Measurements from ENCODE around the gene KIAA0586. TPM values are rescaled to one million over a fixed set of nuclear protein-coding genes. Genes with fewer than 3 reads are reported as not detected.
A peak's percentile ranks its signal among the peaks of the same experiment; 100 is the strongest.

KIAA0586 gene
- polyA plus RNA-seq, 2 of the 4 experiments (the other 2 are of a cell fraction), result 10.6 to 22.2 TPM

DNA sequence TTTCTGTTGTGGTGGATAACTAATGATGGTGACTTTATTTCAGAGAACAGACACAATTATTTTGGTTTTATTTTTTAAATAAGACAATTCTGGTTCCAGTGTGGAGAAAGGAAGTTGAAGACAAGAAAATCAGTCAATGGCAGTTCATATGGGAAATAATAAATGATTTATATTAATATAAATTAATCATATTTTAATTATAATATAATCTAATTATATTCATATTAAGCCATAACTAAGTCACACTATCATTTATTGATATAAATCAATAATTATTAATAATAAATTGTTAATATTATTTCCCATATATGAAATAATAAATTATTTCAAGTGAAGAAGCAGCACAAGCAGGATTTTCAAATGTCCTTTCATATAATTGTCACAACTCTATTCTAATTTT, 29.0 kb upstream of the KIAA0586 start:
- H3K4me2 ChIP-seq, result no peak overlapping the region
- no peak overlapping the region for H3K27ac ChIP-seq
- ATAC-seq (no peak), DNase-seq (ENCODE audit: low read depth in 1 of 2, low spot score in 1 of 2) (no peak), FAIRE-seq (no peak)
- POLR2A ChIA-PET, result no interaction called here
- CTCF ChIA-PET, result interaction anchor here (0.9 to 4.1 kb wide), 3 partner anchors 7 to 18 kb away, joined by 3 to 25 read pairs (median 4); no protein-coding TSS in a partner anchor
- peaks cover 20% of the 10 kb centered on the region for H3K4me1 ChIP-seq
- H3K9me3 ChIP-seq, result no peaks in the 10 kb centered on the region
- TF ChIP-seq NFE2L2 (conservative IDR thresholded peaks at IDR 0.05; ENCODE audit: low read length), result no peak
- TF ChIP-seq SMC3 (IDR thresholded peaks at IDR 0.05), result no peak
- no peak for TF ChIP-seq FOSL2 (IDR thresholded peaks at IDR 0.05)
- no peak for TF ChIP-seq FOSL2 (CRISPR knock-in tag; IDR thresholded peaks at IDR 0.05)
- no peak for TF ChIP-seq CBX2 (IDR thresholded peaks at IDR 0.05; ENCODE audit: borderline replicate concordance, low read depth)
- no peak for TF ChIP-seq PHF8 (IDR thresholded peaks at IDR 0.05; ENCODE audit: borderline replicate concordance, low read depth)
- TF ChIP-seq CEBPB (IDR thresholded peaks at IDR 0.05), result no peak
- no peak for TF ChIP-seq HOXA7 (CRISPR knock-in tag; IDR thresholded peaks at IDR 0.05)
- TF ChIP-seq ZC3H11A (IDR thresholded peaks at IDR 0.05), result no peak
- no peak for TF ChIP-seq SREBF2 (IDR thresholded peaks at IDR 0.05)
- TF ChIP-seq, protein P1, sequence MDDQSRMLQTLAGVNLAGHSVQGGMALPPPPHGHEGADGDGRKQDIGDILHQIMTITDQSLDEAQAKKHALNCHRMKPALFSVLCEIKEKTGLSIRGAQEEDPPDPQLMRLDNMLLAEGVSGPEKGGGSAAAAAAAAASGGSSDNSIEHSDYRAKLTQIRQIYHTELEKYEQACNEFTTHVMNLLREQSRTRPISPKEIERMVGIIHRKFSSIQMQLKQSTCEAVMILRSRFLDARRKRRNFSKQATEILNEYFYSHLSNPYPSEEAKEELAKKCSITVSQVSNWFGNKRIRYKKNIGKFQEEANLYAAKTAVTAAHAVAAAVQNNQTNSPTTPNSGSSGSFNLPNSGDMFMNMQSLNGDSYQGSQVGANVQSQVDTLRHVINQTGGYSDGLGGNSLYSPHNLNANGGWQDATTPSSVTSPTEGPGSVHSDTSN (IDR thresholded peaks at IDR 0.05), result no peak
- no peak for TF ChIP-seq HDAC2 (IDR thresholded peaks at IDR 0.05)
- TF ChIP-seq KDM5A (IDR thresholded peaks at IDR 0.05), result no peak
- H3K4me3 ChIP-seq, result no peak overlapping the region

DNA sequence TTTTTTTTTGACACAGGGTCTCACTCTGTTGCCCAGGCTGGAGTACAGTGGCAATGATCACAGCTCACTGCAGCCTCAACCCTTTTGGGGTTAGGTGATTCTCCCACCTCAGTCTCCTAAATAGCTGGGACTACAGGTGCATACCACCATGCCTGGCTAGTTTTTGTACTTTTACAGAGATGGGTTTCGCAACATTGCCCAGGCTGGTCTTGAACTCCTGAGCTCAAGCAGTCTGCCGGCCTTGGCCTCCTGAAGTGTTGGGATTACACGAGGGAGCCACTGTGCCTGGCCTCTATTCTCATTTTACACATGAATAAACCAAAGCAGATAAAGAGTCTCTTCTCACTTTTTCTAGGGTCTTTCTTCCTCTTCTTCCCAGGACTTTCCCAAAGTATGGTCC, 28.6 kb upstream of the KIAA0586 start:
- DNase-seq (ENCODE audit: low read depth in 1 of 2, low spot score in 1 of 2) (no peak), FAIRE-seq (no peak), ATAC-seq (no peak)
- Histone ChIP-seq H3K4me3 (no peak overlapping the region), H3K4me2 (no peak overlapping the region), H3K9me3 (no peaks in the 10 kb centered on the region), H3K27ac (no peak overlapping the region), H3K4me1 (peaks cover 20% of the 10 kb centered on the region)
- 82% methylated on average over 3 of the region's 3 CpGs for WGBS (ENCODE audit: missing lambda C conversion rate)
- POLR2A ChIA-PET, result no interaction called here
- CTCF ChIA-PET, result interaction anchor here (0.9 to 4.1 kb wide), 2 partner anchors 7 to 18 kb away, joined by 4 to 25 read pairs; no protein-coding TSS in a partner anchor
- TF ChIP-seq SREBF2 (IDR thresholded peaks at IDR 0.05), result no peak
- TF ChIP-seq CEBPB (IDR thresholded peaks at IDR 0.05), result peak; percentile 46 to 55; a peak in 2 of 4 replicates

DNA sequence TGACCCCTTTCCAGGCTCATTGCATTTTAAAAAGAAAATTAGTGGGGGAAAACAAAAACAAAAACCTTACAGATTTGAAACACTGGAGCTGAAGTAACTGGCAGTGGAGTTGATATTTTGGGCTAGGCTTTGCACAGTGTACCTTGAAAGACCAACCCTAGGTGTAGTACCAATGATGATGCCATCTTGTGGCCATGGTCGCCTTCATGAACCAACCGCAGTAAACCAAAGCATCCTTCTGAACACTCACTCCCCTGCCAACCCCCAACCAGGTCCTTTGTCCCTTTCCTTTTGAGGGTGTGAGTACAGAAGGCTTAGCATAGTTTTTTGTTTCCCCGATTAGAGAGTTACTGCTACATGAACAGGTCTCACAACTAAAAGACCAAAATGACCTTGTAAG, 25.9 kb upstream of the KIAA0586 start:
- CTCF ChIA-PET, result no interaction called here
- 72% methylated on average over 3 of the region's 3 CpGs for whole genome bisulfite sequencing (ENCODE audit: missing lambda C conversion rate)
- peak; percentile 78 for ATAC-seq

DNA sequence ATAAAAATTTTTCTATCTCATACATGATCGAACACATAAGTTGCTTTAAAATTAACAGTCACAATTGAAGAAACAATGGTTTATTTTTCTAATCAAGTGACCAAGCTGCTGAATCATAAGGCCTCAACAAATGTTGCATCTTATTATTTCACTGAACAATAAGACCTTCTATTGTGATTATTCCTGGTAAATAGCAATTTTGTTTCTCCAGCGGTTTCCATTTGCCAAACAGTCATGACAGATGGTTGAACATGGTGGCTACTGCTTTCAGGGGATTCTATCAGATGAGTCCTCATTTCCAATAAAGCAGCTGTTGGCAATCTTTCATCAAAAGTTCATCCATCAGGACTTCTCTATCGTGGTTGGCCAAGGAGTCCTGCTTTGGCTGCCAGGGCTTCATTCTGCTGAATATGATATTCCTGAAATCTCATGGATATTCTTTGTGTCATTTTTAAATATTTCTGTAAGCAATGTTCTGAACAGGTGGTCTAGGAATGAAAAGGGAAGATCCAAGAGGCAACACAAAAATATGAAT, 18.8 kb upstream of the KIAA0586 start:
- no peak for ATAC-seq
- WGBS (ENCODE audit: missing lambda C conversion rate), result 98% methylated on average over 3 of the region's 3 CpGs
- Histone ChIP-seq H3K4me2 (no peak overlapping the region), H3K4me1 (no peaks in the 10 kb centered on the region), H3K4me3 (no peak overlapping the region), H3K27ac (no peak overlapping the region), H3K9me3 (no peaks in the 10 kb centered on the region)
- DNase-seq (ENCODE audit: low read depth in 1 of 2, low spot score in 1 of 2), result no peak
- CTCF ChIA-PET, result interaction anchor here (1.0 kb wide), 1 partner anchor 12 kb away, joined by 4 read pairs; no protein-coding TSS in a partner anchor
- no peak for FAIRE-seq
- POLR2A ChIA-PET, result no interaction called here
- TF ChIP-seq ESRRA (IDR thresholded peaks at IDR 0.05; ENCODE audit: borderline replicate concordance, low read length) (no peak), ZNF302 (CRISPR knock-in tag; IDR thresholded peaks at IDR 0.05) (no peak), ZSCAN20 (CRISPR knock-in tag; IDR thresholded peaks at IDR 0.05) (no peak), TP53 (CRISPR knock-in tag; IDR thresholded peaks at IDR 0.05) (no peak), HOXB13 (CRISPR knock-in tag; IDR thresholded peaks at IDR 0.05; ENCODE audit: low read depth) (no peak), CBX2 (IDR thresholded peaks at IDR 0.05; ENCODE audit: borderline replicate concordance, low read depth) (no peak), SMC3 (IDR thresholded peaks at IDR 0.05) (no peak), CEBPB (IDR thresholded peaks at IDR 0.05) (no peak), MAZ (IDR thresholded peaks at IDR 0.05; ENCODE audit: borderline replicate concordance, low read depth, low read length) (no peak)
- TF ChIP-seq, protein P2, sequence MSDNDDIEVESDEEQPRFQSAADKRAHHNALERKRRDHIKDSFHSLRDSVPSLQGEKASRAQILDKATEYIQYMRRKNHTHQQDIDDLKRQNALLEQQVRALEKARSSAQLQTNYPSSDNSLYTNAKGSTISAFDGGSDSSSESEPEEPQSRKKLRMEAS (IDR thresholded peaks at IDR 0.05), result no peak
- TF ChIP-seq, protein P3, sequence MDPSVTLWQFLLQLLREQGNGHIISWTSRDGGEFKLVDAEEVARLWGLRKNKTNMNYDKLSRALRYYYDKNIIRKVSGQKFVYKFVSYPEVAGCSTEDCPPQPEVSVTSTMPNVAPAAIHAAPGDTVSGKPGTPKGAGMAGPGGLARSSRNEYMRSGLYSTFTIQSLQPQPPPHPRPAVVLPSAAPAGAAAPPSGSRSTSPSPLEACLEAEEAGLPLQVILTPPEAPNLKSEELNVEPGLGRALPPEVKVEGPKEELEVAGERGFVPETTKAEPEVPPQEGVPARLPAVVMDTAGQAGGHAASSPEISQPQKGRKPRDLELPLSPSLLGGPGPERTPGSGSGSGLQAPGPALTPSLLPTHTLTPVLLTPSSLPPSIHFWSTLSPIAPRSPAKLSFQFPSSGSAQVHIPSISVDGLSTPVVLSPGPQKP (IDR thresholded peaks at IDR 0.05; ENCODE audit: low read depth, low read length), result no peak
- TF ChIP-seq, protein P4, sequence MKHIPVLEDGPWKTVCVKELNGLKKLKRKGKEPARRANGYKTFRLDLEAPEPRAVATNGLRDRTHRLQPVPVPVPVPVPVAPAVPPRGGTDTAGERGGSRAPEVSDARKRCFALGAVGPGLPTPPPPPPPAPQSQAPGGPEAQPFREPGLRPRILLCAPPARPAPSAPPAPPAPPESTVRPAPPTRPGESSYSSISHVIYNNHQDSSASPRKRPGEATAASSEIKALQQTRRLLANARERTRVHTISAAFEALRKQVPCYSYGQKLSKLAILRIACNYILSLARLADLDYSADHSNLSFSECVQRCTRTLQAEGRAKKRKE (CRISPR knock-in tag; IDR thresholded peaks at IDR 0.05; ENCODE audit: low read depth), result no peak

More for the DNA sequence above, 25.9 kb upstream of the KIAA0586 start:
- FAIRE-seq (no peak), DNase-seq (ENCODE audit: low read depth in 1 of 2, low spot score in 1 of 2) (peak in 1 of 2 experiments; percentile 27)
- peaks cover 11% of the 10 kb centered on the region for H3K4me1 ChIP-seq
- TF ChIP-seq KDM5A (IDR thresholded peaks at IDR 0.05), result no peak
- TF ChIP-seq, protein P5, sequence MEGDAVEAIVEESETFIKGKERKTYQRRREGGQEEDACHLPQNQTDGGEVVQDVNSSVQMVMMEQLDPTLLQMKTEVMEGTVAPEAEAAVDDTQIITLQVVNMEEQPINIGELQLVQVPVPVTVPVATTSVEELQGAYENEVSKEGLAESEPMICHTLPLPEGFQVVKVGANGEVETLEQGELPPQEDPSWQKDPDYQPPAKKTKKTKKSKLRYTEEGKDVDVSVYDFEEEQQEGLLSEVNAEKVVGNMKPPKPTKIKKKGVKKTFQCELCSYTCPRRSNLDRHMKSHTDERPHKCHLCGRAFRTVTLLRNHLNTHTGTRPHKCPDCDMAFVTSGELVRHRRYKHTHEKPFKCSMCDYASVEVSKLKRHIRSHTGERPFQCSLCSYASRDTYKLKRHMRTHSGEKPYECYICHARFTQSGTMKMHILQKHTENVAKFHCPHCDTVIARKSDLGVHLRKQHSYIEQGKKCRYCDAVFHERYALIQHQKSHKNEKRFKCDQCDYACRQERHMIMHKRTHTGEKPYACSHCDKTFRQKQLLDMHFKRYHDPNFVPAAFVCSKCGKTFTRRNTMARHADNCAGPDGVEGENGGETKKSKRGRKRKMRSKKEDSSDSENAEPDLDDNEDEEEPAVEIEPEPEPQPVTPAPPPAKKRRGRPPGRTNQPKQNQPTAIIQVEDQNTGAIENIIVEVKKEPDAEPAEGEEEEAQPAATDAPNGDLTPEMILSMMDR (IDR thresholded peaks at IDR 0.05), result peak; percentile 17; the same call in 1 of the 3 replicates
- no peak overlapping the region for H3K4me3 ChIP-seq
- no peak overlapping the region for H3K27ac ChIP-seq
- H3K9me3 ChIP-seq, result no peaks in the 10 kb centered on the region
- no peak overlapping the region for H3K4me2 ChIP-seq
- POLR2A ChIA-PET, result no interaction called here

Measured in A549 (cell line).